Right lobe of liver (tissue), 6 donors: ENCODE measurements around the gene TMEM144. TPM values are rescaled to one million over a fixed set of nuclear protein-coding genes. Genes with fewer than 3 reads are reported as not detected.
A peak's percentile ranks its signal among the peaks of the same experiment; 100 is the strongest.

Experiments used
- ATAC-seq, 4 donors: fragments of 200-7000 bp; cut with Tn5 transposase; one replicate each; pipeline ENCODE4 v1.9.1; 2020; ENCODE audit warnings: mild to moderate bottlenecking in 4 of 4, moderate library complexity in 4 of 4
- DNase-seq, 3 donors: peaks; one replicate each; pipeline ENCODE4 v3.0.0-alpha.2; 2020
- H3K27ac ChIP-seq, 3 donors: fragments of 200-600 bp; one replicate each; pipeline ENCODE4 v1.8.0; 2022
- H3K27me3 ChIP-seq, 2 donors: fragments of 200-600 bp; one replicate each; pipeline ENCODE4 v1.8.0; 2022
- H3K36me3 ChIP-seq, 4 donors: fragments of 200-600 bp; sonication (generic) in 1 of 4; one replicate each; pipeline versions ENCODE4 v1.5.1 to v1.8.0; 2017 to 2022; ENCODE audit warnings: control low read depth in 1 of 4
- H3K4me1 ChIP-seq, 4 donors: fragments of 200-600 bp; sonication (generic) in 1 of 4; one replicate each; pipeline versions ENCODE4 v1.5.1 to v1.8.0; 2017 to 2022; ENCODE audit warnings: control low read depth in 1 of 4
- H3K4me3 ChIP-seq, 3 donors: fragments of 200-600 bp; one replicate each; pipeline ENCODE4 v1.8.0; 2022
- H3K9me3 ChIP-seq, 4 donors: fragments of 200-600 bp; sonication (generic) in 1 of 4; one replicate each; pipeline versions ENCODE4 v1.5.1 to v1.8.0; 2017 to 2022; ENCODE audit warnings: control low read depth in 1 of 4
- CTCF ChIP-seq, 4 donors: fragments of 200-600 bp in 3 of 4; fragments of 450-650 bp in 1 of 4; IDR thresholded peaks; one replicate each; pipeline versions ENCODE4 v1.5.1 to v1.8.0; 2016 to 2022; ENCODE audit warnings: antibody characterized with exemption in 4 of 4, mild to moderate bottlenecking in 2 of 4
- POLR2A ChIP-seq: fragments of 450-650 bp; IDR thresholded peaks from one replicate; pipeline ENCODE4 v1.6.1; 2017; ENCODE audit warnings: antibody characterized with exemption, mild to moderate bottlenecking
- WGBS: methylation state at CpG from one replicate; pipeline ENCODE4 v1.1.6; 2018; ENCODE audit warnings: low coverage, low lambda C conversion rate; ENCODE audit not compliant: insufficient coverage; ENCODE audit errors: missing lambda C conversion rate; 5-methylcytosine and 5-hydroxymethylcytosine counted together
- intact Hi-C, 2 donors: fragments of 100-400 bp; cut with DNase I; formaldehyde crosslinking; loops; one replicate each; pipeline versions ENCODE4 v1.11.2 to v1.14.1; 2022
- total RNA-seq, 6 experiments: library from RNA; depleted of rRNA in 2 of 6; stranded (reverse); fragments of >200 nt in 2 of 6; fragmentation: NEBNext Ultra II Directional in 3 of 6; extraction: Animal tissue kit (Norgen Biotek cat#: 25700) in 3 of 6; gene quantifications; one replicate each; pipeline versions ENCODE4 v1.1.0 to v1.2.4, GENCODE V29; 2016 to 2023
- donor health status: DM: no; HTN: yes; CAD: no.
- donor health status: DM: no; HTN: no; CAD: no.
- donor health status: DM: no; HTN: no; CAD: no.
- donor health status: DM: no; HTN: yes; CAD: no.
- donor health status: DM: no; HTN: yes; CAD: no.

Gene TMEM144
- total RNA-seq, 6 experiments from 2014 or later: 1.3 to 6.7 (median 2.1) TPM

DNA sequence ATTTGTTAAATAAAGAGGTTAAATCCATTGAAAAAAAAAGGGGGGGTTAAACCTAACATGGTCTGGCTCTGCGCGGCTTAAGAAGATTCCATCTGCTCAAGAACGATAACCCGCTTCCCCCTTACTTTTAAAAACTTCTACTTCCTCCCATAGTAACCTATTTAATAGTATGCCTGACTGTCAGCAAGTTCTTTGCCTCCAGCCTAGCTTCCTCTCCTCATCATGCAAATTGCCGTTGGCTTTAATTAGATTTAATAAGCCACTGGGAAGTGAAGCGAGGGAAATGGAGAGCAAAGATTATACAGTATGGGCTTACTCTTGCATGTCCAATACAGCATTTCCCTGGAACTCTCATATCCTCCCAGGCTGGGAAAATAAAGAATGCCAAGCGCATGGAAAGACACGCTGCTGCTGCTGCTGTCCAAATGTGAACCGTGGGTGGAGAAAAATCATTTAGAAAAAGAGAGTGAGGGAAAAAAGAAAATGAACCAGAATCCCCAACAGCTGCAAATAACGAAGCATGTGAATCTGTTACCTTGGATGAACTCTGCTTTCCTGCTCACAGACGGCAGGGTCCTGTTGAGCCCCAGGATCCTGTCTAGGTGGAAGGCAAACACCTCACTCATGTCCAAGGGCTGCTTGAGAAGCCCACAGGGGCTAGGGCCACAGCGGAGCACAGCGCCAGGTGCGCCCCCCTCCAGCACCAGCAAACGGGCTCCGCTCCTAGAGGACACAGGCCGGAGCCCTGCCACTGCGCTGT lies 40.2 kb upstream of the TMEM144 start:
- Histone ChIP-seq H3K36me3 (no peaks in the 10 kb centered on the region), H3K27me3 (no peaks in the 10 kb centered on the region), H3K9me3 (no peaks in the 10 kb centered on the region), H3K4me1 (no peaks in the 10 kb centered on the region), H3K27ac (peak overlapping the region in 2 of 3 donors; percentile 31 to 44), H3K4me3 (peak overlapping the region; percentile 26 to 27 (median 27))
- intact Hi-C loops: no loop called here
- TF ChIP-seq POLR2A: no peak
- TF ChIP-seq CTCF (IDR thresholded peaks at IDR 0.05): no peak
- DNase-seq (no peak), ATAC-seq (peak; percentile 17 to 32 (median 24))
- WGBS: 32% methylated on average over 12 of the region's 18 CpGs

DNA sequence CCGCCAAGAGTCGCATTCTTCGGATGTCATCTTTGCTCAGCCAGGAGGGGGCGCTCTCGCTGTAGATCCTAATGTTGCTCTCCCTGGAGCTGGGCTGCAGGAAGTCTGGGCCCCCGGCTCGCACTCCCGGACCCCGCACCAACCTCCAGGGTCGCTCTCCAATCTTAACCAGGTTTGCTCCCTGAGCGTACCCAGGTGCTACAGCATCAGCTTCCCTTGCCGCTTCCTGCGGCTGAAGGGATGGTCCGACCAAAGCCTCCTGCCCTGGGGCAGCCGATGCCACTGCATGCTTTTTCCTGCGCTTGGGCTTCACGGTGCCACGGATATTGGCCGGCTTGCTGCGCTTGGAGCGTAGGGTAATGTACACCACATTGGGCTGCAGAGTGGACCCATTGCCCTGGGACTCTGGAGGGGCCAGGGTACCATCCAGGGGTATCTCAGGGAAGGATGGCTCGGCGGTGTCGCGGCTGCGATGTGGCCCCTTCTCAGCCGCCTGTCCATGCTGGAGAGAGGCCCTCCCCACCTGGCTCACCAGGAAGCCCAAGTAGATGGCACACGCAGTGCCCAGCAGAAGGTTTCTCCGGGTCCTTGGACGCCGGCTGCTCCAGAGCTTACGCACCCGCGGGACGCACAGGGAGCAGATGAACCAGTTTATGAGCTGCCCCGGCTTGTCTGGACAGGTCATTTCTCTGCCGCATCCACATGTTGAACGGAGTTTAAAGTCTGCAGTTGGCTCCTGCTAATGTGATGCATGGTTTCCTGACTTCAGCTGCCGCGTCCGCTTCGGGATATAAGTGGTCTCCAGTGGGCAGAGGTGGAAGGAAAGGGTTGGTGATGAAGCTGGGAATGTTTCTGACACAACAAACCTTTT lies 39.4 kb upstream of the TMEM144 start:
- peak; percentile 23 to 44 (median 34) for TF ChIP-seq CTCF (IDR thresholded peaks at IDR 0.05)
- no peak for TF ChIP-seq POLR2A
- peak; percentile 63 to 69 (median 66) for DNase-seq
- Histone ChIP-seq H3K4me1 (no peaks in the 10 kb centered on the region), H3K27ac (peak overlapping the region; percentile 17 to 44 (median 31)), H3K4me3 (peak overlapping the region; percentile 26 to 27 (median 27)), H3K9me3 (no peaks in the 10 kb centered on the region), H3K27me3 (no peaks in the 10 kb centered on the region), H3K36me3 (no peaks in the 10 kb centered on the region)
- peak; percentile 67 to 76 (median 72) for ATAC-seq
- intact Hi-C loops: no loop called here
- 65% methylated on average over 16 of the region's 42 CpGs for WGBS

- Histone ChIP-seq H3K27me3 (no peaks in the 10 kb centered on the region), H3K4me1 (no peaks in the 10 kb centered on the region), H3K4me3 (peak within 1 kb of the TSS; percentile 24 to 27 (median 26)), H3K27ac (peak within 1 kb of the TSS in 2 of 3 donors; percentile 24 to 44), H3K9me3 (no peaks in the 10 kb centered on the region), H3K36me3 (no peaks in the 10 kb centered on the region)
- 7% methylated on average over 12 of the region's 12 CpGs for WGBS
- ATAC-seq (peak; percentile 58 to 61 (median 60)), DNase-seq (no peak)
- no peak for TF ChIP-seq POLR2A
- peak; percentile 40 to 54 (median 45) for TF ChIP-seq CTCF (IDR thresholded peaks at IDR 0.05)
- intact Hi-C loops: no loop called here
These were observed 37.7 kb upstream of the TMEM144 start, which contains the start of gene GASK1B for GRCh38 chr4:158172261-158173258. GASK1B (minus strand) TSS chr4:158173025; CDS start chr4:158171375, 1,650 bp downstream.

DNA sequence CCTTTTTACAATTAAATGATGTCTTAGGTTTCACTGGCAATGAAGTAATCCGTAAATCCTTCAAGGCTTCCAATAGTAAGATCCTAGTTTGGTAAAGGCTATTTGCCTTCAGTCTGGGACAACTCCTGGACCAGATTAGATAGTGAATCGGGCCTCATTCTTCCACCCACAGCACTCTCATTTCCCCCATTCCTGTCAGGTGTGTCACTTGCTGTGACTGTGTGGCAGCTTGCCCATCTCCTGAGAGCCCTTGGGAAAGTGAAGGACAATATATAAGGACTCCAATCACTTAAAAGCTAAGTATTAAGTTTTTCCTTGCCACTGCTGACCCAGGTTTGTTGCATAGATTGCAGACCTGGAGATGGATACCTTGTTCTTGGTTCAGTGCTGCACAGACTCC lies 34.2 kb upstream of the TMEM144 start:
- Histone ChIP-seq H3K27me3 (no peaks in the 10 kb centered on the region), H3K9me3 (no peaks in the 10 kb centered on the region), H3K27ac (no peak overlapping the region), H3K4me3 (no peak overlapping the region), H3K4me1 (no peaks in the 10 kb centered on the region), H3K36me3 (no peaks in the 10 kb centered on the region)
- TF ChIP-seq CTCF (IDR thresholded peaks at IDR 0.05): no peak
- TF ChIP-seq POLR2A: no peak
- intact Hi-C loops: no loop called here
- 57% methylated on average over 2 of the region's 2 CpGs for WGBS
- ATAC-seq: no peak
- DNase-seq: no peak
